GM21367 (cell line): ENCODE data around the gene HUWE1.
"Not testable (repeated sequence)": the region's sequence is repeated elsewhere in the genome, so short reads cannot be mapped to it uniquely, and the experiment has no call there.

ENCODE experiments used
- ATAC-seq: cut with Tn5 transposase; IDR thresholded peaks from one replicate; pipeline ENCODE4 v1.9.1; 2021; ENCODE audit not compliant: unreplicated experiment

Gene HUWE1

GRCh38 chrX:53538781-53539180 is 147.7 kb downstream of the HUWE1 start:
- no peak for ATAC-seq

GRCh38 chrX:53531255-53531966 is 155.1 kb downstream of the HUWE1 start:
- ATAC-seq, result not testable (repeated sequence)

GRCh38 chrX:53526999-53527398 is 159.5 kb downstream of the HUWE1 start:
- no peak for ATAC-seq

- no peak for ATAC-seq
Measured at GRCh38 chrX:53511322-53511721, 175.2 kb downstream of the HUWE1 start.

GRCh38 chrX:53504035-53504434 is 182.5 kb downstream of the HUWE1 start:
- ATAC-seq, result not testable (repeated sequence)

GRCh38 chrX:53494436-53494835 is 192.1 kb downstream of the HUWE1 start:
- no peak for ATAC-seq

GRCh38 chrX:53486285-53486684 is 200.2 kb downstream of the HUWE1 start:
- ATAC-seq, result no peak

- ATAC-seq, result no peak
Measured at GRCh38 chrX:53483838-53484405, 202.6 kb downstream of the HUWE1 start.

- no peak for ATAC-seq
Measured at GRCh38 chrX:53483416-53483815, 203.1 kb downstream of the HUWE1 start.
